ENCODE data around the gene CDHR2. TPM values are rescaled to one million over a fixed set of nuclear protein-coding genes. Genes with fewer than 3 reads are reported as not detected.

CDHR2 gene
- total and polyA plus RNA-seq, 3 donors from 2014 or later: 32.0 to 60.5 (median 39.8) TPM

- intact Hi-C loops (cut with DNase I; ENCODE audit: low total_unique reads): no loop called here
- Histone ChIP-seq H3K36me3 (ENCODE audit: low read depth, missing control alignments) (no peaks in the 10 kb centered on the region), H3K27me3 (no peaks in the 10 kb centered on the region), H3K4me1 (no peaks in the 10 kb centered on the region), H3K9me3 (no peaks in the 10 kb centered on the region), H3K27ac (no peak overlapping the region), H3K4me3 (no peak overlapping the region)
- WGBS, 2 donors: 71 to 72% methylated on average over 7 of the region's 7 CpGs
- no peak for DNase-seq
- no peak for TF ChIP-seq CTCF (IDR thresholded peaks at IDR 0.05)
- no peak for TF ChIP-seq POLR2A (IDR thresholded peaks at IDR 0.05)
Measured at GRCh38 chr5:176517053-176517661, 32.0 kb upstream of the CDHR2 start.

GRCh38 chr5:176519810-176520720 is 29.1 kb upstream of the CDHR2 start:
- H3K9me3 ChIP-seq: no peaks in the 10 kb centered on the region
- intact Hi-C loops (cut with DNase I; ENCODE audit: low total_unique reads): no loop called here
- H3K27me3 ChIP-seq: no peaks in the 10 kb centered on the region
- no peak overlapping the region for H3K4me3 ChIP-seq
- DNase-seq: no peak
- H3K4me1 ChIP-seq: no peaks in the 10 kb centered on the region
- TF ChIP-seq POLR2A (IDR thresholded peaks at IDR 0.05) (no peak), CTCF (IDR thresholded peaks at IDR 0.05) (no peak)
- H3K27ac ChIP-seq: no peak overlapping the region
- 71 to 78% methylated on average over 16 of the region's 16 CpGs for WGBS, 2 donors
- no peaks in the 10 kb centered on the region for H3K36me3 ChIP-seq (ENCODE audit: low read depth, missing control alignments)

- no peaks in the 10 kb centered on the region for H3K36me3 ChIP-seq (ENCODE audit: low read depth, missing control alignments)
- no peaks in the 10 kb centered on the region for H3K4me1 ChIP-seq
- intact Hi-C loops (cut with DNase I; ENCODE audit: low total_unique reads): no loop called here
- no peak for TF ChIP-seq POLR2A (IDR thresholded peaks at IDR 0.05)
- no peak for TF ChIP-seq CTCF (IDR thresholded peaks at IDR 0.05)
- H3K9me3 ChIP-seq: no peaks in the 10 kb centered on the region
- DNase-seq: no peak
- WGBS, 2 donors: 82 to 85% methylated on average over 7 of the region's 7 CpGs
- no peak overlapping the region for H3K27ac ChIP-seq
- no peaks in the 10 kb centered on the region for H3K27me3 ChIP-seq
- H3K4me3 ChIP-seq: no peak overlapping the region
Measured at GRCh38 chr5:176521286-176521685, 27.9 kb upstream of the CDHR2 start.

- TF ChIP-seq POLR2A (IDR thresholded peaks at IDR 0.05) (no peak), CTCF (IDR thresholded peaks at IDR 0.05) (no peak)
- no peak overlapping the region for H3K27ac ChIP-seq
- no peak for DNase-seq
- intact Hi-C loops (cut with DNase I; ENCODE audit: low total_unique reads): no loop called here
- no peaks in the 10 kb centered on the region for H3K4me1 ChIP-seq
- no peaks in the 10 kb centered on the region for H3K9me3 ChIP-seq
- no peak overlapping the region for H3K4me3 ChIP-seq
- WGBS, 2 donors: 69 to 81% methylated on average over 10 of the region's 10 CpGs
- no peaks in the 10 kb centered on the region for H3K36me3 ChIP-seq (ENCODE audit: low read depth, missing control alignments)
- H3K27me3 ChIP-seq: no peaks in the 10 kb centered on the region
Measured at GRCh38 chr5:176521699-176522263, 27.4 kb upstream of the CDHR2 start.

Measured in testis (tissue), 3 donors.